Esophagus mucosa (tissue), 1 donor: ENCODE data around the gene EEF2K. TPM values are rescaled to one million over a fixed set of nuclear protein-coding genes. Genes with fewer than 3 reads are reported as not detected.

ENCODE experiments used
- ATAC-seq: fragments of 200-7000 bp; cut with Tn5 transposase; one replicate; pipeline ENCODE4 v1.9.1; 2020
- total RNA-seq: library from RNA; stranded (reverse); gene quantifications from one replicate; pipeline ENCODE4 v1.2.4, GENCODE V29; 2023
- donor health status: DM: yes; HTN: yes; CAD: no.

The EEF2K gene
- total RNA-seq, 1 donor from 2014 or later: 15.1 TPM

DNA sequence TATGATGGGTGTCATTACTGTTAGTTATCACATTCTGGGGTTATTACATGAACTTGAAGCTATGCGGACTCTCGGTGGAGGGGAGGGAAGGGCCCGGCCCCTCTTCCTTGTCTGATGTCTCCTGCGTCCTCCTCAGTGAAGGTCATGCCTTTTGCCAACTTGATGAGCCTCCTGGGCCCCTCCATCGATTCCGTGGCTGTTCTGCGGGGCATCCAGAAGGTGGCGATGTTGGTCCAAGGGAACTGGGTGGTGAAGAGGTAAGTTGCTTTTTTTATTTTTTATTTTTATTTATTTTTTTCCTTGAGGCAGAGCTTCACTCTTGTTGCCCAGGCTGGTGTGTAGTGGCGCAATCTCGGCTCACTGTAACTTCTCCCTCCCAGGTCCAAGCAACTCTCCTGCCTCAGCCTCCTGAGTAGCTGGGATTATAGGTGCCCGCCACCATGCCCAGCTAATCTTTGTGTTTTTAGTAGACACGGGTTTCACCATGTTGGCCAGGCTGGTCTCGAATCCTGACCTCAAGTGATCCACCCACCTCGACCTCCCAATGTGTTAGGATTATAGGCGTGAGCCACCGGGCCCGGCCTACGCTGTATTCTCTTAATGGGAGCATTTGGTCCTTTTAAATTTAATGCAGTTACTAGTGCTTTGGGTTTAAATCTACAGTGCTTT lies 112.7 kb downstream of the EEF2K start:
- ATAC-seq: no peak

- no peak for ATAC-seq
Observed at GRCh38 chr16:22320572-22321339, 114.7 kb downstream of the EEF2K start.

GRCh38 chr16:22321340-22322001 lies 115.4 kb downstream of the EEF2K start:
- ATAC-seq: peak; percentile 77

- ATAC-seq: no peak
Observed at GRCh38 chr16:22322021-22322471, 116.0 kb downstream of the EEF2K start.

DNA sequence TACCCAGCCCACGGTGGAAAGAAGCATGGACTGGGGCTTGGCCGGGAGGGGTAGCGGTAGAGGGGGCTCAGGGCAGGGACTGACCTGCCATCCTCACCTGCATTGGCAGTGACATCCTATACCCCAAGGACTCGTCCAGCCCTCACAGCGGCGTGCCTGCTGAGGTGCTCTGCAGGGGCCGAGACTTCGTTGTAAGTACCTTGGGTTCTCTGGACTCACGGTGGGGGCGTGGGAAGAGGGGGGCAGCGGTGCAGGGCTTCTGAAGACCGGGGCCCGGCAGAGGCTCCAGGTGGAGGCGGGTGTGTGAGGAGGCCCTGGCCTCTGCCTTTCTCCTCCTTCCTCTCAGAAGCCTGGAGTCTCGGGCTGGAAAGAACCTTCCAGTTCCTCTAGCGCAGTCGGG lies 116.7 kb downstream of the EEF2K start:
- no peak for ATAC-seq

GRCh38 chr16:22323173-22323958 lies 117.3 kb downstream of the EEF2K start:
- no peak for ATAC-seq

GRCh38 chr16:22323959-22324786 lies 118.1 kb downstream of the EEF2K start:
- ATAC-seq: no peak

- ATAC-seq: no peak
Observed at GRCh38 chr16:22324787-22325597, 118.9 kb downstream of the EEF2K start.

DNA sequence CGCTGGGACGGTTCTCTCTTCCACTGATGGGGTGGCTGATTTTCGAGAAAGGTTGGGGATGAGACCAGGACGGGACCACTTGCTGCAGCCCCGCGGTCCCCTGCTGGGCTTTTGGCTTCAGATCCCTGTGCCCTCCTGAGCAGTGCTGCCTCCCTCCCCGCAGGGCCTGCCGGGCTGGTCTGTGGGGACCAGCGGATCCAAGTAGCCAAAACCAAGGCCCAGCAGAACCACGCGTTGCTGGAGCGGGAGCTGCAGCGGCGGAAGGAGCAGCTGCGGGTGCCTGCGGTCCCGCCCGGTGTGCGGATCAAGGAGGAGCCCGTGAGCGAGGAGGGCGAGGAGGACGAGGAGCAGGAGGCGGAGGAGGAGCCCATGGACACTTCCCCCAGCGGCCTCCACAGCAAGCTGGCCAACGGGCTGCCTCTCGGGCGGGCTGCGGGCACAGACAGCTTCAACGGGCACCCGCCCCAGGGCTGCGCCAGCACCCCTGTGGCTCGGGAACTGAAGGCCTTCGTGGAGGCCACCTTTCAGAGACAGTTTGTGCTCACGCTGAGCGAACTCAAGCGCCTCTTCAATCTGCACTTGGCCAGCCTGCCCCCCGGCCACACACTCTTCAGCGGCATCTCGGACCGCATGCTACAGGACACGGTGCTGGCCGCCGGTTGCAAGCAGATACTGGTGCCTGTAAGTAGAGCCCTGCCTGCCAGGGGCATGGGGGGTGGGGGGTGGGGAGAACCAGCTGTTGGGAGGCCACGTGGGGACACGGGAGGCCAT lies 119.7 kb downstream of the EEF2K start:
- no peak for ATAC-seq

GRCh38 chr16:22326369-22326652 lies 120.2 kb downstream of the EEF2K start:
- no peak for ATAC-seq

DNA sequence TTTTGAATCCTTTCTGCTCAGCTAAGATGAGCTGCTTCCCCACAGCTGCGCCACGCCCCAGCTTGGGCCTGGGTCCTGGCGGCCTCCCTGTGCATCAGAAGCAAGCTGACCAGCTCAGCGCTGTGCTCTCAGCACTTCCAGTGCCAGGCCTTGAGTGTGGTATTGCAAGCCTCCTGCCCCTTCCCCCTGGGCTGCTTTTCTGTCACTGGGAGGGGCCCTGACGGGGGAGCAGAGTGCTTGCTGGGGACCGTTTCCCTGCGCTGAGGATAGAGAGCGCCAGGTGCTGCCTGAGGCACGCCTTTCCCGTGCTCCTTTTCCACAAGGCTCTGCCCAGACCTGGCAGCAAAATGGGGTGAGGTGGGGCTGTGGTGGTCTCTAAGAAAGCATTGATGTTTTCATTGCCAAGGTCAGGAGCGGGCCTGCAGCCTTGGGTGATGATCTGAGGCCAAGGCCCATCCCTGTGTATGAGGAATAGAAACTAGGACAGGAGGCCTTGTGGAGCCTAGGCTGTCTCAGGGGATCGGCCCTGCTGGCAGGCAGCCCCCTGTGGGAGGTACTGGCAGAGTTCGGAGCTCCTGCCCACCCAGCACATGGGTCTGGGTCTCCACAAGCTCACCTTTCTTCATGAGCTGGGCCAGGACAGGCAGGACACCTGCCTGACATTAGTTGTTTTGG lies 120.8 kb downstream of the EEF2K start:
- ATAC-seq: no peak

- no peak for ATAC-seq
Observed at GRCh38 chr16:22327446-22327775, 121.3 kb downstream of the EEF2K start.

GRCh38 chr16:22328081-22328725 lies 122.1 kb downstream of the EEF2K start:
- ATAC-seq: no peak

GRCh38 chr16:22329199-22329695 lies 123.2 kb downstream of the EEF2K start:
- ATAC-seq: no peak

DNA sequence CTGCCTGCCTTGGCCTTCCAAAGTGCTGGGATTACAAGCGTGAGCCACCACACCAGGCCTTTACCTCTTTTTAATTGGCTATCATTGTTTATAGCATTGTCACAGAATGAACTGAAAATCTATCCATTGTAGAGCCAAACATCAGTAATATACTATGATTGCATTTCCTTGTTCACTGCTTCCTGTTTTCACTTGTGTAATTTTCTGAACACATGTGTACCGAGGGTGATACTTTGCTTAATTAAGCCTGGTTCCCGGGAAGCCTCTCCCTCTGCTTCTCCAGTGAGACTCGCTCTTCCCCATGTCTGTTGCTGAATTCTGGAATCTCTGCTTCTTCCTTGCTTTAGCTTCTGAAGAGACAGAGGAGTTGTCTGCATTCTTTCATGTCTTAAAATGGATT lies 124.2 kb downstream of the EEF2K start:
- ATAC-seq: no peak

DNA sequence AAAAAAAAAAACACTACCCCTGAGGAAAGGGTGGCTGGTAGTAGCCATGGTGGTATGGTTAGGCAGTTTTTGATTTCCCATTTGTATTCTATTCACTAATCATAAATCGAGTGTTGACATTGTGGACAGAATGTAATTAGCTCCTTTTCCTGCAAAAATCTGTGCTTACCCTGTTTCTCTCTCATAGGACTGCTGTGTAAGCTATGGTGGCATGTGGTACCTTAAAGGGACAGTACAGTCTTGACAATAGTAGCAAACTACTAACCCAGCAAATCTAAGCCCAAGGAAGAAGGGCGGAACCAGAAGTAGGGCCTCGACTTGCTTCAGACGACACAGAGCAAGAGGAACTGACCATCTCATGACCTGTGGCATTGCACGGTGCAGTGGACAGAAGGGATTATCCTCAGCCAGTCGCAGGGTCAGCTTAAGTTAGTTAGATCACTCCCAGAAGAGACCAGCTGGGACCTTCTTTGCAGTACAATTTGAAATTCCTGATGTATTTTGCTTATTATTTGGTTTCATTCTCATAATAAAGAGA lies 127.4 kb downstream of the EEF2K start:
- no peak for ATAC-seq

DNA sequence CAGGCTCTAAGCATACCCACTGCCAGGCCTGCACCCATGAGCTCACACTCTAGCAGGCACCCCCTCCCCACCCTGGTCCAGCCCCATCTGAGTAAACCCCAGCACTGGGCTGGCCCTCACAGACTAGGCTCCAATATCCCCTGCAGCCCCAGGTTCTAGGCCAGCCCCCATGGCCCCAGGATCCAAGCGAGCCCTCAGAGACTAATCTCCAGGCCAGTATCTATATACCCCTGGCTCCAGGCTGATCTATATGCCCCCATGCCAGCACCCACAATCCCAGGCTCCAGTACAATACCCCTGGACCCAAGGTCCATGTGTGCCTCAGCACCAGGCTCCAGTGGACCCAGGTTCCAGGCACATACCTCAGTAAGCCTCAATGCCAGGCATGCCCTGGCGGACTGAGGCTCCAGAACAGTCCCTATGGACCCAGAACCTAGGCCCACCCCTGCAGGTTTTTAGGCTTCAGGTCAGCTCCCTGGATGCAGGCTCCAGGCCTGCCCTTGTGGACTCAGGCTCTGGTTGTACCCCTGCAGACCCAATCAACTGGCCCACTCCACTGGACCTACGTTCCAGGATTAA lies 129.7 kb downstream of the EEF2K start:
- peak; percentile 28 for ATAC-seq

- no peak for ATAC-seq
Observed at GRCh38 chr16:22336581-22336980, 130.5 kb downstream of the EEF2K start.

DNA sequence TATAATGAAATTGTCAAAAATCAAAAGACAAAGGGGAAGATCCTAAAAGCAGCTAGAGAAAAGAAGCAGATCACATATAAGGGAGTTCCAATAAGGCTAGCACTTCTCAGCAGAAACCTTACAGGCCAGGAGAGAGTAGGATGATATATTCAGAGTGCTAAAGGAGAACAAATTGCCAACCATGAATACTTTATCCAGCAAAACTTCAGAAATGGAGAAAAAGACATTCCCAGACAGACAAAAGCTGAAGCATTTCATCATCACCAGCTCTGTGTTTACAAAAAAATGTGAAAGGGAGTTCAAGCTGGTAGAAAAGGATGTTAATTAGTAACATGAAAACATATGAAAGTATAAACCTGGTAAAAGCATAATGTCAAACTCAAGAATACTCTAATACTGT lies 131.0 kb downstream of the EEF2K start:
- ATAC-seq: no peak
